Measurements from ENCODE around the gene SLC22A15.

The SLC22A15 gene

DNA sequence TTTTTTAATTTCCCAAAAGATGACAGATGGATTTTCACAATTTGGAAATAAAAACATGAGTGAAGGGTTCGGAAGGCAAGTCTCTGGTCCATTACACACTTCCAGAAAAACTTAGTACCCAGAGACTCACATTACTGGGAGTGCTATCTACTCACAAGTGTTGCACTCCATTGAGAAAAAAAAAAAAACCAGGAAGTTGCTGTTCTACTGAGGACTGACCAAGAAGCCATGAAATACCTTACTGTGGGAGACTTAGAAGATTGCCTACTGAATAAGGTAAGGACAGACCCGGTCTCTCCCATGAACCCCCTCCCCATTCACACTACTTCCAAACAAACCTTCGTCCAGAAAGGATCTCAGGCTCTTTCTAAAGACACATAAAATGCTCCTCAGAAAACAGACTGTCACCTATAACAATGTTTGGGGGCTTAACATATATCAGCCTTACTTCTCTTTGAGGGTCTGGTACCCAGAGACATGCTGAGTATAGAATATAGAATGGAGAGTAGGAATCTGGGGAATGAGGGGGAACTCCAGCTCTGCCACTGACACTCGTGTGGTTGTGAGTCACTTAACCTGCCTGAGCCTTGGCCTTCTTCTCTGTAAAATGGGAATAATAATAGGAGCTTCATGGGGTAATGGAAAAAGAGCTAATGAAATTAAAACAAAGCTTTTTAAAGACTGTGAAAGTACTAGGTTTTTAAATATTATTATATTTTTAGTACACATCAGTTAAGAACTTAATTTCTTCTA lies 136.3 kb downstream of the SLC22A15 start:
- TF ChIP-seq, protein P1, sequence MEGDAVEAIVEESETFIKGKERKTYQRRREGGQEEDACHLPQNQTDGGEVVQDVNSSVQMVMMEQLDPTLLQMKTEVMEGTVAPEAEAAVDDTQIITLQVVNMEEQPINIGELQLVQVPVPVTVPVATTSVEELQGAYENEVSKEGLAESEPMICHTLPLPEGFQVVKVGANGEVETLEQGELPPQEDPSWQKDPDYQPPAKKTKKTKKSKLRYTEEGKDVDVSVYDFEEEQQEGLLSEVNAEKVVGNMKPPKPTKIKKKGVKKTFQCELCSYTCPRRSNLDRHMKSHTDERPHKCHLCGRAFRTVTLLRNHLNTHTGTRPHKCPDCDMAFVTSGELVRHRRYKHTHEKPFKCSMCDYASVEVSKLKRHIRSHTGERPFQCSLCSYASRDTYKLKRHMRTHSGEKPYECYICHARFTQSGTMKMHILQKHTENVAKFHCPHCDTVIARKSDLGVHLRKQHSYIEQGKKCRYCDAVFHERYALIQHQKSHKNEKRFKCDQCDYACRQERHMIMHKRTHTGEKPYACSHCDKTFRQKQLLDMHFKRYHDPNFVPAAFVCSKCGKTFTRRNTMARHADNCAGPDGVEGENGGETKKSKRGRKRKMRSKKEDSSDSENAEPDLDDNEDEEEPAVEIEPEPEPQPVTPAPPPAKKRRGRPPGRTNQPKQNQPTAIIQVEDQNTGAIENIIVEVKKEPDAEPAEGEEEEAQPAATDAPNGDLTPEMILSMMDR (IDR thresholded peaks at IDR 0.05; ENCODE audit: borderline replicate concordance, insufficient read depth, low read depth, low read length) = no peak
- H3K4me3 ChIP-seq (ENCODE audit: low read depth, low read length) = no peak overlapping the region

DNA sequence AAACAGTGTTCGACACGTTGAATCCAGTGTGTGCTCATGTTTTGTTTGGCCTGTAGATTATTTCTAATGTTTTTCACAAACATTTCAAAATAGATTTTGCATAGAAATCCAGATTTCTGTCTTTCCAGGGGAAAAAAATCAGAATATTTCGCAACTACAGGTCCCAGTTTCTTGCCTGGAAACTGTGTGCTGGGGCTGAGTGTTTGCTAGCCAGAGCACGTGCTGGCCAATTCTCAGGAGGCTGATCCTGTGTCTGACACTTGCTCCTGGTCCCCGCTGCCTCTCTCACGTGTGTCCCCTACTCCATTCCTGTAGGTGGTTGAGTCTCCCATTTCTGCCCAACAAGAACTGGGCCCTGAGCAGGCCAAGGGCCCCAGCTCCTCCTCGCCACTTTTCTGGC lies 137.3 kb downstream of the SLC22A15 start:
- TF ChIP-seq, protein P1 (IDR thresholded peaks at IDR 0.05; ENCODE audit: borderline replicate concordance, insufficient read depth, low read depth, low read length) = no peak
- H3K4me3 ChIP-seq (ENCODE audit: low read depth, low read length) = no peak overlapping the region

DNA sequence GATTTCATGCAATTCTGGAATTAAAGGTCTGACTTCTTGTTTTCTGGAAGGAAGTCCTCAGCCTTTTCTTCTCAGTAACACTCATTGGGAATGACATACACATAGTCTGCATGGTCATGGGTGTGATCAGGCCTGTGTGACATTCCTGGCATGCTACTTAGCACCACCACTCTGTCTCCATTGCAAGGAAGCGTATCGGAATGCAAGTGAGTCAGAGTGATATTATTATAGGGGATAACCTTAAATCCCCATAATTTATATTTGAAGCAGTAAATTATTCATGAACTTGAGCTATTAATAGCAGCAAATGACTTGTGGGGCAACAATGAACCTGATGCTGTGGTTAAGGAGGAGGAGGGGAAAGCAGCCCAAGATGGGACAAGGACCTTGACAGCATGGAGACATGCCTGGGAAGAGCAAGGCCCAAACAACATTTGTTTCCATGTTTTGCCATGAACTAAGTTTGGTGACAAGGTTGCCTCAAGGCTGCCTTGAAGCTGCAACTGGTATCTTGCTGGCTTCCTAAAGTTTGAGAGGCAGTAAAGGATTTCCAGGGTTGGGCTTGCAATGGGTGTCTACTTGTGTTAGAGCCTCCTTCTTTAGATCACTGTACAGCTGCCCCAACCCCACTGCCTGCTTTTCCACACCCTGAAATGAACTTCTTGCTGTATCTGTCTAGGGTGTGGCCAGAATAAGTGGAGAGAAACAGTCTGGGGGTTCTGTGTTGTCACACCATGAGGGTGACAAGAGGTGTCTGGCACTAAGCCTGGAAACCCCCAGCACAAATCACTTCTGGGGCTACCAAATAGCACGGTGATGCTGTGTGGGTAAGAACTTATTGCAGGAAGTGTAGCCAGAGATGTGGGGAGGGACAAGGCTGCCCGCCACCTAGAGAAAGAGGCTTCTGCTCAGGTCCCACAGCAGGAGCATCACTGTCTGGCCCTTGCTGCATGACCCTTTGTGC lies 139.4 kb downstream of the SLC22A15 start:
- H3K4me3 ChIP-seq (ENCODE audit: low read depth, low read length) = no peak overlapping the region
- TF ChIP-seq, protein P1 (IDR thresholded peaks at IDR 0.05; ENCODE audit: borderline replicate concordance, insufficient read depth, low read depth, low read length) = no peak

DNA sequence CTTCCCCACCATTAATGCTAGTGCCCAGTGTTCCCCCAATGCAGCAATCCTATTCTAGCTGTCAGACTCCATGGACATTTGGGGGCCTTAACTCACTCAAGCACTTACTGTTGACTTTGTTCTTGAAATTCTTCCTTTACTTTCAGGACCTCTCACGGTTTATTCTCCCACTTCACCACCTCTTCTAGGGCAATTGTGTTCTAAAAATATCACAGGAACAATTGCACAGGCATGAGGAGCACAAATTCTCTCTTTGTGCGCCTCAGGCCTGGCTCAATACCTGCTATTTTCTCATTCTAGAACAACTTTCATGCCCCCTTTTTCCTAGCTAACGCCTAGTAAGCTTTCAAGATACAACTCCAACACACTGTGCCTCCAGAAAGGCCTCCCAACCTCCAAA lies 142.2 kb downstream of the SLC22A15 start:
- H3K4me3 ChIP-seq (ENCODE audit: low read depth, low read length) = no peak overlapping the region
- TF ChIP-seq, protein P1 (IDR thresholded peaks at IDR 0.05; ENCODE audit: borderline replicate concordance, insufficient read depth, low read depth, low read length) = no peak
